Uterus (tissue), 2 donors: ENCODE results near the gene CPHXL2.

ENCODE experiments used
- POLR2A ChIP-seq, 2 donors: fragments of 450-650 bp; IDR thresholded peaks; one replicate each; pipeline ENCODE4 v1.6.1; 2016; ENCODE audit warnings: antibody characterized with exemption in 2 of 2, mild to moderate bottlenecking in 1 of 2, moderate library complexity in 1 of 2
- TF ChIP-seq, protein P1 (sequence below), 4 experiments: fragments of 200-600 bp in 2 of 4; fragments of 450-650 bp in 2 of 4; sonication (generic) in 2 of 4; IDR thresholded peaks; one replicate each; pipeline ENCODE4 v1.5.1; 2016 to 2019; ENCODE audit warnings: antibody characterized with exemption in 4 of 4, mild to moderate bottlenecking in 2 of 4, moderate library complexity in 1 of 4

- no peak for TF ChIP-seq POLR2A (IDR thresholded peaks at IDR 0.05)
- TF ChIP-seq, protein P1, sequence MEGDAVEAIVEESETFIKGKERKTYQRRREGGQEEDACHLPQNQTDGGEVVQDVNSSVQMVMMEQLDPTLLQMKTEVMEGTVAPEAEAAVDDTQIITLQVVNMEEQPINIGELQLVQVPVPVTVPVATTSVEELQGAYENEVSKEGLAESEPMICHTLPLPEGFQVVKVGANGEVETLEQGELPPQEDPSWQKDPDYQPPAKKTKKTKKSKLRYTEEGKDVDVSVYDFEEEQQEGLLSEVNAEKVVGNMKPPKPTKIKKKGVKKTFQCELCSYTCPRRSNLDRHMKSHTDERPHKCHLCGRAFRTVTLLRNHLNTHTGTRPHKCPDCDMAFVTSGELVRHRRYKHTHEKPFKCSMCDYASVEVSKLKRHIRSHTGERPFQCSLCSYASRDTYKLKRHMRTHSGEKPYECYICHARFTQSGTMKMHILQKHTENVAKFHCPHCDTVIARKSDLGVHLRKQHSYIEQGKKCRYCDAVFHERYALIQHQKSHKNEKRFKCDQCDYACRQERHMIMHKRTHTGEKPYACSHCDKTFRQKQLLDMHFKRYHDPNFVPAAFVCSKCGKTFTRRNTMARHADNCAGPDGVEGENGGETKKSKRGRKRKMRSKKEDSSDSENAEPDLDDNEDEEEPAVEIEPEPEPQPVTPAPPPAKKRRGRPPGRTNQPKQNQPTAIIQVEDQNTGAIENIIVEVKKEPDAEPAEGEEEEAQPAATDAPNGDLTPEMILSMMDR (IDR thresholded peaks at IDR 0.05): peak in 2 of 4 experiments; percentile 7 to 18
These were observed 55.7 kb downstream of the CPHXL2 start for GRCh38 chr16:75621170-75621477.
